Uterus (tissue), 4 donors: ENCODE results near the gene WTAP. TPM values are rescaled to one million over a fixed set of nuclear protein-coding genes. Genes with fewer than 3 reads are reported as not detected.

Experiments
- DNase-seq, 2 donors: peaks; one replicate each; pipeline ENCODE4 v3.0.0-alpha.2; 2019 to 2020
- H3K27ac ChIP-seq, 2 donors: fragments of 200-600 bp; sonication (generic); 1 replicate in 1 of 2; 2 replicates in 1 of 2; pipeline ENCODE4 v1.5.1; 2016 to 2018
- H3K27me3 ChIP-seq, 2 donors: fragments of 200-600 bp; sonication (generic); one replicate each; pipeline ENCODE4 v1.5.1; 2018 to 2019; ENCODE audit warnings: control low read depth in 1 of 2
- H3K36me3 ChIP-seq, 2 donors: fragments of 200-600 bp; sonication (generic); one replicate each; pipeline ENCODE4 v1.5.1; 2019; ENCODE audit warnings: control low read depth in 1 of 2
- H3K4me1 ChIP-seq, 2 donors: fragments of 200-600 bp; sonication (generic); one replicate each; pipeline ENCODE4 v1.5.1; 2018 to 2019; ENCODE audit warnings: control low read depth in 1 of 2
- H3K4me3 ChIP-seq, 2 donors: fragments of 200-600 bp; sonication (generic); 1 replicate in 1 of 2; 2 replicates in 1 of 2; pipeline ENCODE4 v1.5.1; 2018 to 2019; ENCODE audit warnings: mild to moderate bottlenecking in 1 of 2
- H3K9me3 ChIP-seq, 2 donors: fragments of 200-600 bp; sonication (generic); one replicate each; pipeline ENCODE4 v1.5.1; 2019; ENCODE audit warnings: control low read depth in 1 of 2
- POLR2A ChIP-seq, 2 donors: fragments of 450-650 bp; IDR thresholded peaks; one replicate each; pipeline ENCODE4 v1.6.1; 2016; ENCODE audit warnings: antibody characterized with exemption in 2 of 2, mild to moderate bottlenecking in 1 of 2, moderate library complexity in 1 of 2
- intact Hi-C: fragments of 100-400 bp; cut with DNase I; formaldehyde crosslinking; loops from one replicate; pipeline ENCODE4 v1.15.1; 2023; ENCODE audit warnings: low total_unique reads
- total RNA-seq, 4 donors: library from RNA; depleted of rRNA in 3 of 4; stranded (reverse); fragments of >200 nt in 3 of 4; gene quantifications; one replicate each; pipeline versions ENCODE4 v1.1.0 to v1.2.4, GENCODE V29; 2014 to 2023
- TF ChIP-seq, protein P1 (sequence below), 4 experiments: fragments of 200-600 bp in 2 of 4; fragments of 450-650 bp in 2 of 4; sonication (generic) in 2 of 4; IDR thresholded peaks; one replicate each; pipeline ENCODE4 v1.5.1; 2016 to 2019; ENCODE audit warnings: antibody characterized with exemption in 4 of 4, mild to moderate bottlenecking in 2 of 4, moderate library complexity in 1 of 4
- donor health status: DM: yes; HTN: yes; CAD: no.

WTAP gene
- total RNA-seq, 4 donors from 2014 or later = 33.3 to 139 (median 95.9) TPM

- Histone ChIP-seq H3K4me3 (no peak overlapping the region), H3K27me3 (no peaks in the 10 kb centered on the region), H3K9me3 (no peaks in the 10 kb centered on the region), H3K27ac (no peak overlapping the region), H3K4me1 (no peaks in the 10 kb centered on the region), H3K36me3 (no peaks in the 10 kb centered on the region)
- TF ChIP-seq, protein P1, sequence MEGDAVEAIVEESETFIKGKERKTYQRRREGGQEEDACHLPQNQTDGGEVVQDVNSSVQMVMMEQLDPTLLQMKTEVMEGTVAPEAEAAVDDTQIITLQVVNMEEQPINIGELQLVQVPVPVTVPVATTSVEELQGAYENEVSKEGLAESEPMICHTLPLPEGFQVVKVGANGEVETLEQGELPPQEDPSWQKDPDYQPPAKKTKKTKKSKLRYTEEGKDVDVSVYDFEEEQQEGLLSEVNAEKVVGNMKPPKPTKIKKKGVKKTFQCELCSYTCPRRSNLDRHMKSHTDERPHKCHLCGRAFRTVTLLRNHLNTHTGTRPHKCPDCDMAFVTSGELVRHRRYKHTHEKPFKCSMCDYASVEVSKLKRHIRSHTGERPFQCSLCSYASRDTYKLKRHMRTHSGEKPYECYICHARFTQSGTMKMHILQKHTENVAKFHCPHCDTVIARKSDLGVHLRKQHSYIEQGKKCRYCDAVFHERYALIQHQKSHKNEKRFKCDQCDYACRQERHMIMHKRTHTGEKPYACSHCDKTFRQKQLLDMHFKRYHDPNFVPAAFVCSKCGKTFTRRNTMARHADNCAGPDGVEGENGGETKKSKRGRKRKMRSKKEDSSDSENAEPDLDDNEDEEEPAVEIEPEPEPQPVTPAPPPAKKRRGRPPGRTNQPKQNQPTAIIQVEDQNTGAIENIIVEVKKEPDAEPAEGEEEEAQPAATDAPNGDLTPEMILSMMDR (IDR thresholded peaks at IDR 0.05) = no peak
- no peak for TF ChIP-seq POLR2A (IDR thresholded peaks at IDR 0.05)
- intact Hi-C loops = no loop called here
- DNase-seq = no peak
Measured at GRCh38 chr6:159680104-159680503, 47.2 kb upstream of the WTAP start.

DNA sequence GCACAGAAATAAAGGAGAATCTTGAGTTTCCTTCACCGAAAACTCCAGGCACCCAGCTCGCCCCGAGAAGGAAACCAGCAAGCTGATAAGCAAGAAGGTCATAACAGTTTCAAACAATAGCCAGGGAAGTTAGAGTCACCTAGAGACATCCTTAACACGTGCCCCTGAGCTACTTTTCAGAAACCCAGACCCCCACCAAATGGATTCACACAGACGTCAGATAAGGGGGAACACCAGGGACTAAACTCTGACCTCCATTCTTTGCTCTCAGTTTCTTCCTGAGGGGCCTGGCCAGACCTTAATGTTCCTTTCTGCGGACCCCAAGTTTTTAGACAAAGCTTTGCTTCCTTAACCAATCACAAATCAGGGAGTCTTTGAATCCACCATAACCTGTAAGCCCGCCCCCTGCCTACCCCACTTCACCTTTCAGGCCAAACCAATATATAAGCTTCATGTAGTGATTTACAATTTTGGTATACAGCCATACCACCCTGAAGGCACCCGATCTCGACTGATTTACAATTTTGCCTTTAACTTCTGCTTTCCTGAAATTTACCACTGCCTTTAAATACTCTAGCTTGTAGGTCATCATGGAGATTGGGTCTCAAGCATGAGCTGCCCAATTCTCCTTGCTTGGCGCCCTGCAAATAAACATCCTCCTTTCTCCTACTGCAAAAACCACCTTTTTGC lies 46.0 kb upstream of the WTAP start:
- no peak for TF ChIP-seq POLR2A (IDR thresholded peaks at IDR 0.05)
- TF ChIP-seq, protein P1 (IDR thresholded peaks at IDR 0.05) = no peak
- no peaks in the 10 kb centered on the region for H3K4me1 ChIP-seq
- intact Hi-C loops = no loop called here
- no peak overlapping the region for H3K4me3 ChIP-seq
- no peaks in the 10 kb centered on the region for H3K9me3 ChIP-seq
- no peaks in the 10 kb centered on the region for H3K27me3 ChIP-seq
- DNase-seq = no peak
- no peaks in the 10 kb centered on the region for H3K36me3 ChIP-seq
- H3K27ac ChIP-seq = no peak overlapping the region

GRCh38 chr6:159682295-159682694 lies 45.0 kb upstream of the WTAP start:
- intact Hi-C loops = no loop called here
- Histone ChIP-seq H3K4me1 (no peaks in the 10 kb centered on the region), H3K9me3 (no peaks in the 10 kb centered on the region), H3K4me3 (no peak overlapping the region), H3K36me3 (no peaks in the 10 kb centered on the region), H3K27me3 (no peaks in the 10 kb centered on the region), H3K27ac (no peak overlapping the region)
- TF ChIP-seq, protein P1 (IDR thresholded peaks at IDR 0.05) = no peak
- TF ChIP-seq POLR2A (IDR thresholded peaks at IDR 0.05) = no peak
- DNase-seq = no peak

DNA sequence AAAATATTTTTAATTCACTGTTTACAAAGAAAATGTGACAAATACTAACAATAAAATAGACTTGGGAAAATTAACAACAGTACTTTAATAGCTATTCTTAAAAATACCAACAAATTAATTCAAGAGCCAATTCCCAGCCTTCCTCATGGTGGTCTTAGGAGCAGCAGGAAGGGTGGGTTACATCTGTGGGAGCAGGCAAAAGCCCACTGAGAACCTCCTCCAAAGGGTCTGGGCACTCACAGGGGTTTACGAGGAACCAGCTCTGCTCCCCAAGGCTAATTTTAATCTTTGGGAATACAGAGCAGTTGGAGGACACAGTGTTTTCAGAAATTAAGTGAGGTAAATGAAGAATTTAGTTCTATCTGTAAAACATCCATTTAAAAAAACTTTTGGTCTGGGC lies 44.5 kb upstream of the WTAP start:
- H3K36me3 ChIP-seq = no peaks in the 10 kb centered on the region
- intact Hi-C loops = no loop called here
- no peaks in the 10 kb centered on the region for H3K4me1 ChIP-seq
- TF ChIP-seq, protein P1 (IDR thresholded peaks at IDR 0.05) = no peak
- no peak for TF ChIP-seq POLR2A (IDR thresholded peaks at IDR 0.05)
- no peak for DNase-seq
- H3K9me3 ChIP-seq = no peaks in the 10 kb centered on the region
- no peak overlapping the region for H3K4me3 ChIP-seq
- no peaks in the 10 kb centered on the region for H3K27me3 ChIP-seq
- H3K27ac ChIP-seq = no peak overlapping the region

- Histone ChIP-seq H3K9me3 (no peaks in the 10 kb centered on the region), H3K27me3 (no peaks in the 10 kb centered on the region), H3K36me3 (no peaks in the 10 kb centered on the region), H3K4me1 (no peaks in the 10 kb centered on the region), H3K27ac (no peak overlapping the region), H3K4me3 (no peak overlapping the region)
- DNase-seq = no peak
- TF ChIP-seq, protein P1 (IDR thresholded peaks at IDR 0.05) = no peak
- TF ChIP-seq POLR2A (IDR thresholded peaks at IDR 0.05) = no peak
- intact Hi-C loops = no loop called here
Measured at GRCh38 chr6:159684013-159684304, 43.3 kb upstream of the WTAP start.
